Measurements from ENCODE around the gene GRID1.

- no peak for TF ChIP-seq GATA3 (IDR thresholded peaks at IDR 0.05; ENCODE audit: low read depth, low read length)
- TF ChIP-seq GATA2 (IDR thresholded peaks at IDR 0.05; ENCODE audit: low read depth, low read length), result no peak
Measured at GRCh38 chr10:85600744-85601081, 765.9 kb downstream of the GRID1 start.

All from SH-SY5Y (cell line).